Esophagus (tissue), 2 donors: ENCODE measurements around the gene SEMA3F. TPM values are rescaled to one million over a fixed set of nuclear protein-coding genes. Genes with fewer than 3 reads are reported as not detected.

ENCODE experiments used
- H3K27ac ChIP-seq, 2 donors: one replicate each; pipeline ENCODE4 v1.5.1; 2013; ENCODE audit warnings: low read depth in 2 of 2, mild to moderate bottlenecking in 2 of 2, inconsistent platforms in 1 of 2, low read length in 1 of 2, moderate library complexity in 1 of 2
- H3K27me3 ChIP-seq, 2 donors: one replicate each; pipeline ENCODE4 v1.6.1; 2013; ENCODE audit warnings: low read length in 2 of 2, control low read depth in 1 of 2, mild to moderate bottlenecking in 1 of 2; ENCODE audit not compliant: insufficient read depth in 2 of 2, control insufficient read depth in 1 of 2
- H3K36me3 ChIP-seq, 2 donors: one replicate each; pipeline ENCODE4 v1.6.1; 2013; ENCODE audit warnings: low read length in 1 of 2; ENCODE audit not compliant: control insufficient read depth in 2 of 2, insufficient read depth in 2 of 2
- H3K4me1 ChIP-seq, 2 donors: one replicate each; pipeline ENCODE4 v1.6.1; 2013; ENCODE audit warnings: low read length in 1 of 2; ENCODE audit not compliant: control insufficient read depth in 2 of 2, insufficient read depth in 2 of 2
- H3K4me3 ChIP-seq, 2 donors: one replicate each; pipeline ENCODE4 v1.5.1; 2013; ENCODE audit warnings: low read length in 2 of 2, mild to moderate bottlenecking in 2 of 2, low read depth in 1 of 2, moderate library complexity in 1 of 2
- H3K9me3 ChIP-seq, 2 donors: one replicate each; pipeline ENCODE4 v1.6.1; 2013; ENCODE audit warnings: mild to moderate bottlenecking in 2 of 2, low read depth in 1 of 2, low read length in 1 of 2, moderate library complexity in 1 of 2; ENCODE audit not compliant: control insufficient read depth in 2 of 2, insufficient read depth in 1 of 2
- WGBS, 2 donors: extraction: QIAGEN DNeasy Blood & Tissue Kit; methylation state at CpG; one replicate each; pipeline ENCODE4 v1.1.7; 2013; 5-methylcytosine and 5-hydroxymethylcytosine counted together
- polyA plus RNA-seq, 2 donors: library from polyadenylated mRNA; stranded (reverse); fragments of 200-250 nt; gene quantifications; one replicate each; pipeline ENCODE4 v1.2.3, GENCODE V29; 2013
- donor health status: healthy with polysubstance abuse.
- donor health status: Bipolar disorder and iron deficiency.

Gene SEMA3F
- polyA plus RNA-seq, 2 donors: 55.4 to 79.6 TPM

DNA sequence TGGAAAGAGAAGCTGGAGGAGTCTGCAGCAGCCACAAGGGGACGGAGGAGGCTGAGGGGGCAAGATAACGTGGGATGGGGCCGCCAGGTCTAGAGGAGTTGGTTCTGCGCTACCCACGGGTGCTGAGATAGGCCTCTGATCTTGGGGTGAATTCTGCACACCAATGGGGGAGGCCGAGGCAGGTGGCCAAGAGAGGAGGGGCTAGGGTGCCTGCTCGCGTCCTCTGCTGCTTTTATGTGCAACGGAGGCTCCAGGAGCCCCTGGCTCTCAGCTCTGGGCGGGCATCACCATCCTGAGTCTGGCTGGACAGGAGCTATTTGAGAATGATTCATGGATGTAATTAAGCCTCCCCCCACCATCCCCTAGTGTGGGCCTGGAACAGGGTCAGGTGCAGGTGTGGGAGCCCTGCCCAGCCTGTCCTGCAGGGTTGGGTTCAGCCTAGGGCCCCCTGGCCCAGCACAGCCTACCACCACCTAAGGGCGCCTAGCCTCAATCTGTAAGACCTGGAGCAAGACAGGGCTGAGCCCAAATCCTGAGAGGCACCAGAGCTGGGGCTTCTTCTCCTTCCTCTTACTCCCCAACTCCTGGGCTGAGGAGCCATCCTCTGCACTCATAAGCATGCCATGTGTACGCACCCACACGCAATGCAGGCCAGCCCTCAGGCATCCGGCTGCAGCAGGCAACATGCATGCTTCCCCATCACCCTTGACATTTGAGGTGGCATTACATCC lies 32.3 kb upstream of the SEMA3F start:
- H3K4me3 ChIP-seq: no peak overlapping the region
- H3K4me1 ChIP-seq: peaks cover 12 to 34% of the 10 kb centered on the region in 2 donors
- 67 to 77% methylated on average over 14 of the region's 14 CpGs for WGBS, 2 donors
- no peaks in the 10 kb centered on the region for H3K9me3 ChIP-seq
- H3K27me3 ChIP-seq: no peaks in the 10 kb centered on the region
- H3K36me3 ChIP-seq: peaks cover 6 to 26% of the 10 kb centered on the region in 2 donors
- peak overlapping the region; percentile 27 to 72 for H3K27ac ChIP-seq

- Histone ChIP-seq H3K36me3 (peaks cover 2 to 19% of the 10 kb centered on the region in 2 donors), H3K4me1 (peaks cover 12 to 34% of the 10 kb centered on the region in 2 donors), H3K9me3 (no peaks in the 10 kb centered on the region), H3K27ac (peak overlapping the region; percentile 47 to 66), H3K27me3 (no peaks in the 10 kb centered on the region), H3K4me3 (no peak overlapping the region)
- WGBS, 2 donors: 40 to 44% methylated on average over 4 of the region's 4 CpGs
Observed at GRCh38 chr3:50123394-50124051, 31.6 kb upstream of the SEMA3F start.

DNA sequence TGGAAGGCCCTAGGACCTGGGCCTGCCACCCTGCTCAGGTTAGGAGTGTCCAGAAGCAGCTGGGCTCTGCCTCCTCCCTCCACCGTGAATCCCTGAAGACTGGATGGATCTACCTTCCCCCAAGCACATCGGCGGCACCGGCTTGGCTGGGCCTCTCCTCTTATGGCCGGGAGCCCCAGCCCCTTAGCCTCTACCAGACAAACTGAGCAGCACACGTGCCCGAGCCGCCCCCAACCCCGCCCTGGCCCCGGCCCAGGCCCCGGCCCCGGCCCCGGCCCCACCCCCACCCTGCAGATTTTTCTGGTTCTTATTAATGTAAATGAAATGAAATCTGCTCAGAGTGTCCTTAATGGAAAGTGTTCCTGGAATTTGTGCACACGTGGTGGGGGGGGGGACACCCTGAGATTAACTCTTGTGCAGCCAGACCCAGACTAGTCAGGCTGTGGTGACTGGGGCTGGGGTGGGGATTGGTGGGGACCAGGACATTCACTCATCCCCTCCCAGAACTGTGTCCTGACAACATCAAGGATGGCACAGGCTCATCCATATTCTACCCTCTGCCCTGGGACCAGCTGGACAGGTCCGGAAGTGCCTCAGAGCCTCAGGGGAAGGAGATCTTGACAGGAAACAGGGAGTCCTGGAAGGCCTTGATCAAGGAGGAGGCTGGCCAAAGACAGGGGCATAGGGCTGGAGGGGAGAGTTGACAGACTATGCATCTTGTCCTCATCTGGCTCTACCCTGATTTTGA lies 30.9 kb upstream of the SEMA3F start:
- H3K27me3 ChIP-seq: no peaks in the 10 kb centered on the region
- H3K4me3 ChIP-seq: no peak overlapping the region
- peaks cover 0 to 14% of the 10 kb centered on the region in 2 donors for H3K36me3 ChIP-seq
- peak overlapping the region in 1 of 2 donors; percentile 66 for H3K27ac ChIP-seq
- H3K9me3 ChIP-seq: no peaks in the 10 kb centered on the region
- 18 to 25% methylated on average over 15 of the region's 15 CpGs for WGBS, 2 donors
- peaks cover 12 to 34% of the 10 kb centered on the region in 2 donors for H3K4me1 ChIP-seq

- Histone ChIP-seq H3K4me1 (peaks cover 12 to 34% of the 10 kb centered on the region in 2 donors), H3K4me3 (no peak overlapping the region), H3K36me3 (peaks cover 0 to 10% of the 10 kb centered on the region in 2 donors), H3K27me3 (no peaks in the 10 kb centered on the region), H3K9me3 (no peaks in the 10 kb centered on the region), H3K27ac (peak overlapping the region in 1 of 2 donors; percentile 6)
- 40 to 61% methylated on average over 12 of the region's 12 CpGs for WGBS, 2 donors
Observed at GRCh38 chr3:50124800-50125178, 30.3 kb upstream of the SEMA3F start.

DNA sequence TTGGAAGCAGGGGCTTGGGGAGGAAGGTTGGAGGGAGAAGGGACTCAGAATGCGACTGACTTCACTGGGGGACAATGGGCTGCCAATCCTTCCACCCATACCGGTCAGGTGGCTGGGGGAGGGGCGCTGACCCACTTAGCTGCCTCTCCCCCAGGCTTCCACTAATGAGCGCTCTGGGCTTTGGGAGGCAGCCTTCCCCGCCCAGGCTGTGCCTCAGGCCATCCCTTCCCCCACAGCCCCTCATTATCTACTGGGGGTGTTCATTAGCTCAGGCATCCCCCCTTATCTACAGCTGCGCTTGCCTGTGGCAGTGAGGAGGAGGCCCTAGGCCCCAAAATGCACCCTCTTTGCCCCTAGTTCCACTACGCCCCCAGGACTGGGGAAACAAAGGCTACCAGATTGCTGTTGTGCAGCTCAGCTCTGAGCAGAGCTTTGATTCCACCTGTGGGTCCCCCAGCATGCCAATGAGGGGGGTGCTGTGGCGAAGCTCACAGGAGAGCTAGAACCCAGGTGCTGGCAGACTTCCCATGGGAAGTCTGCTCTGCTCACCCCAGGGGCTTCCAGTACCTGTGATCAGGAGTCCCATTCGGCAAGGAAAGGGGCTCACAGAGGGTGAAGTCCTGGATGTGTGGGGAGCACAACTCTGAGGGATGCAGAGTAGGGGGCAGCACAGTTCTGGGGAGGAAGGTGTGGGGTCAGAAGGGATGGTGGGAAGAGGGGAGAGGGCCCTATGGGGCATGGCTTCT lies 29.4 kb upstream of the SEMA3F start:
- H3K27ac ChIP-seq: no peak overlapping the region
- no peak overlapping the region for H3K4me3 ChIP-seq
- 73 to 80% methylated on average over 8 of the region's 9 CpGs for WGBS, 2 donors
- no peaks in the 10 kb centered on the region for H3K9me3 ChIP-seq
- H3K27me3 ChIP-seq: no peaks in the 10 kb centered on the region
- H3K36me3 ChIP-seq: peaks cover 0 to 6% of the 10 kb centered on the region in 2 donors
- peaks cover 12 to 34% of the 10 kb centered on the region in 2 donors for H3K4me1 ChIP-seq

GRCh38 chr3:50126287-50127211 lies 28.6 kb upstream of the SEMA3F start:
- H3K36me3 ChIP-seq: no peaks in the 10 kb centered on the region
- H3K27me3 ChIP-seq: no peaks in the 10 kb centered on the region
- no peak overlapping the region for H3K27ac ChIP-seq
- H3K4me3 ChIP-seq: no peak overlapping the region
- no peaks in the 10 kb centered on the region for H3K9me3 ChIP-seq
- 54 to 68% methylated on average over 13 to 16 of the region's 16 CpGs for WGBS, 2 donors
- peaks cover 12 to 34% of the 10 kb centered on the region in 2 donors for H3K4me1 ChIP-seq

DNA sequence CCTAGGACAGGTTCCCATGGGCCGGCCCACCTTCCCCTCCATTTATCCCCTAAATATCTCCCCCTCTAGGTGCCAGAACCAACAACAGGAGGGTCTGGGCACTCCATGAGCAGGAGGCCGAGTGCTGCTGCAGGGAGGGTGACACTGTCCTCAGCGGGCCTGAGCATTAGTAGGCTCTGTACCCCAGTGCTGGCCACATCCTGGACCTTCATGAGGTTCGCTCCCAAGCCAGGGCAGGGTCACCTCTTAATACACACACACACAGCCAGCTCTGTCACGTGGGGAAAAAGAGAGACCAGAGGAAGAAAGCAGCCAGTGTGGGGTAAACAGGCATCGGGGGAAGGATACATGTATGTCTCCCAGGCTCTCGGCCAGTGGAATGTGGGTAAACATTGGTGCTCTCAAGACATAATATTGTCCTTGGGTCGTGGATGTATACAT lies 27.9 kb upstream of the SEMA3F start:
- WGBS, 2 donors: 71 to 73% methylated on average over 8 of the region's 8 CpGs
- Histone ChIP-seq H3K27ac (no peak overlapping the region), H3K4me3 (no peak overlapping the region), H3K27me3 (no peaks in the 10 kb centered on the region), H3K4me1 (peaks cover 12 to 29% of the 10 kb centered on the region in 2 donors), H3K36me3 (no peaks in the 10 kb centered on the region), H3K9me3 (no peaks in the 10 kb centered on the region)

- 68 to 81% methylated on average over 4 of the region's 4 CpGs for WGBS, 2 donors
- H3K36me3 ChIP-seq: no peaks in the 10 kb centered on the region
- no peaks in the 10 kb centered on the region for H3K9me3 ChIP-seq
- no peak overlapping the region for H3K4me3 ChIP-seq
- peaks cover 12 to 22% of the 10 kb centered on the region in 2 donors for H3K4me1 ChIP-seq
- no peak overlapping the region for H3K27ac ChIP-seq
- no peaks in the 10 kb centered on the region for H3K27me3 ChIP-seq
Observed at GRCh38 chr3:50128001-50128400, 27.1 kb upstream of the SEMA3F start.
